DOHH2 (cell line): ENCODE data around the gene OSBPL8.

Source experiments
- CTCF ChIP-seq: fragments of 200-600 bp; sonication (generic); IDR thresholded peaks from one replicate; pipeline ENCODE4 v1.5.1; 2014; ENCODE audit warnings: antibody characterized with exemption, mild to moderate bottlenecking, low read depth, low read length; ENCODE audit not compliant: poor library complexity, severe bottlenecking
- EZH2phosphoT487 ChIP-seq: fragments of 200-600 bp; sonication (generic); IDR thresholded peaks from 2 replicates; pipeline ENCODE4 v1.6.1; 2017; ENCODE audit warnings: borderline replicate concordance, mild to moderate bottlenecking, antibody characterized with exemption, low read length, moderate library complexity, mixed read lengths

GRCh38 chr12:76543813-76544347 is 15.7 kb downstream of the OSBPL8 start:
- TF ChIP-seq CTCF (no peak), EZH2phosphoT487 (no peak)
